Measurements from ENCODE around the gene C19orf53. TPM values are rescaled to one million over a fixed set of nuclear protein-coding genes. Genes with fewer than 3 reads are reported as not detected.
A peak's percentile ranks its signal among the peaks of the same experiment; 100 is the strongest.

C19orf53 gene
- total RNA-seq, 1 donor from 2014 or later = 71.2 TPM

DNA sequence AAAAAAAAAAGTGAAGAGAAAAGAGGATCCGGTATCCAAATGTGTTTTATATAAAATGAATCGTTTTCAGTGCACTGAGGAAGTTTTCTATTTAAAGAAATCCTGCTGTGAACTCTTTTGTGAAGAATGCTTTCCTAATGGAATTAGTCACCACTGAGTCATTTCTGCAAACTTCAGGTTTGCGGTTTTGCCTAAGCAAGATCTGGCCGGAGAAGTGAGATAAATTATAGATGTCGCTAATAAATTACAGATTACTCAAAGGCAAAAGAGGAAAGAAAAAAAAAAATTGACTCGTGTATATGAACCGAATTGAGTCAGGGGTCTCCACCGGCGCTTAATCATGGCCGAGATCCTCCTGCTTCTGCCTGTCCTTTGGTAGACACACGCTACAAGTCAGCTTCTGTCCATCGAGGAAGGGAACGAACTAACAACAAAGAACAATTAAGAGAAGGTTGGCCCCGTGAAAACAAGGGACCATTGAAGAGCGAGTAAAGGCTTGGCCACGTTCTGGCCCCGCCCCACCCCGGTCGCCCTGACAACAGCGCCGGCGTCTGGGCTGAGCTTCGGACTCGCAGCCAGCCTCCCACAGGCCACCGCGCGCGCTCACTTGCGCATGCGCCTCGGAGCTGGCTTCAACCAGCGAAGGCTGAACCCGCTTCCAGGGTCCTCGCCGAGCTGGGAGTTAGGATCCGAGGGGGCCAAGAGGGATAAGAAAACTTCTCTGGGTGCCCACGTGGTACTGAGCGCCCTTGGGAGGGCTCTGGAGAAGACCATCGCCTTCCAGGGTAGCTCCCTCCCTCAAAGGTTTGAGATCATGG, 42.9 kb upstream of the C19orf53 start:
- H3K27me3 Mint-ChIP-seq (ENCODE audit: low read depth) = no peaks in the 10 kb centered on the region
- peak; percentile 98 for DNase-seq (ENCODE audit: low spot score)
- H3K36me3 Mint-ChIP-seq (ENCODE audit: low read depth) = no peaks in the 10 kb centered on the region
- peaks cover 27% of the 10 kb centered on the region for H3K4me1 Mint-ChIP-seq (ENCODE audit: low read depth)
- peak overlapping the region; percentile 100 for H3K27ac Mint-ChIP-seq (ENCODE audit: unreplicated experiment)
- H3K4me3 Mint-ChIP-seq (ENCODE audit: unreplicated experiment) = peak overlapping the region; percentile 85
- TF ChIP-seq, protein P1, sequence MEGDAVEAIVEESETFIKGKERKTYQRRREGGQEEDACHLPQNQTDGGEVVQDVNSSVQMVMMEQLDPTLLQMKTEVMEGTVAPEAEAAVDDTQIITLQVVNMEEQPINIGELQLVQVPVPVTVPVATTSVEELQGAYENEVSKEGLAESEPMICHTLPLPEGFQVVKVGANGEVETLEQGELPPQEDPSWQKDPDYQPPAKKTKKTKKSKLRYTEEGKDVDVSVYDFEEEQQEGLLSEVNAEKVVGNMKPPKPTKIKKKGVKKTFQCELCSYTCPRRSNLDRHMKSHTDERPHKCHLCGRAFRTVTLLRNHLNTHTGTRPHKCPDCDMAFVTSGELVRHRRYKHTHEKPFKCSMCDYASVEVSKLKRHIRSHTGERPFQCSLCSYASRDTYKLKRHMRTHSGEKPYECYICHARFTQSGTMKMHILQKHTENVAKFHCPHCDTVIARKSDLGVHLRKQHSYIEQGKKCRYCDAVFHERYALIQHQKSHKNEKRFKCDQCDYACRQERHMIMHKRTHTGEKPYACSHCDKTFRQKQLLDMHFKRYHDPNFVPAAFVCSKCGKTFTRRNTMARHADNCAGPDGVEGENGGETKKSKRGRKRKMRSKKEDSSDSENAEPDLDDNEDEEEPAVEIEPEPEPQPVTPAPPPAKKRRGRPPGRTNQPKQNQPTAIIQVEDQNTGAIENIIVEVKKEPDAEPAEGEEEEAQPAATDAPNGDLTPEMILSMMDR (IDR thresholded peaks at IDR 0.05) = no peak
- H3K9me3 Mint-ChIP-seq (ENCODE audit: low read depth) = no peaks in the 10 kb centered on the region

DNA sequence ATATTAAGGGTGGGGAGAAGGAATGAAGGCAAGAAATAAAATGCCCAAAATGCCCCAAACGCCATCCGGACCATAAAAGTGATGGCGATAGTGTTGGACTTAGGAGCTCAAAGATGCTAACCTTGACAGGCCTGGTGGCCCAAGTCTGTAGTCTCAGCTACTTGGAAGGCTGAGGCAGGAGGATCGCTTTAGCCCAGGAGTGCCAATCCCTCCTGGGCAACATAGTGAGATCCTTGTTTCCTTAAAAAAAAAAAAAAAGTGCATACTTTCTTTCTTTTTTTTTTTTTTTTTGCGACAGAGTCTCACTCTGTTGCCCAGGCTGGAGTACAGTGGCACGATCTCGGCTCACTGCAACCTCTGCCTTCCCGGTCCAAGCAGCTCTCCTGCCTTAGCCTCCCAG, 41.9 kb upstream of the C19orf53 start:
- peaks cover 27% of the 10 kb centered on the region for H3K4me1 Mint-ChIP-seq (ENCODE audit: low read depth)
- peak overlapping the region; percentile 100 for H3K27ac Mint-ChIP-seq (ENCODE audit: unreplicated experiment)
- H3K4me3 Mint-ChIP-seq (ENCODE audit: unreplicated experiment) = peak overlapping the region; percentile 85
- DNase-seq (ENCODE audit: low spot score) = no peak
- H3K9me3 Mint-ChIP-seq (ENCODE audit: low read depth) = no peaks in the 10 kb centered on the region
- TF ChIP-seq, protein P1 (IDR thresholded peaks at IDR 0.05) = no peak
- H3K36me3 Mint-ChIP-seq (ENCODE audit: low read depth) = no peaks in the 10 kb centered on the region
- no peaks in the 10 kb centered on the region for H3K27me3 Mint-ChIP-seq (ENCODE audit: low read depth)

DNA sequence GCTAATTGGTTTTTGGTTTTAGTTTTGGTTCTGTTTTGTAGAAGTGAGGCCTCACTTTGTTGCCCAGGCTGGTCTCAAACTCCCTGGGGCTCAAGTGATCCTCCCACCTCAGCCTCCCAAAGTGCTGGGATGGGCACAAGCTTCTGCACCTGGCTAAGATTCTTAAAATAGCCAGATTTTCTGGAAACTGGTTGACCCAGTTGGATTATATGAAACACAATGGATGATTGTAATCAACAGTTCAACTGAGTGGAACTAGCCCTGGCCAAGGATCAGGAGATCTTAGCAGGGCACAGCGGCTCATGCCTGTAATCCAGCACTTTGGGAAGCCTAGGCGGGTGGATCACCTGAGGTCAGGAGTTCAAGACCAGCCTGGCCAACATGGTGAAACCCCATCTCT, 39.5 kb upstream of the C19orf53 start:
- TF ChIP-seq, protein P1 (IDR thresholded peaks at IDR 0.05) = no peak
- Mint-ChIP-seq H3K27ac (ENCODE audit: unreplicated experiment) (no peak overlapping the region), H3K4me3 (ENCODE audit: unreplicated experiment) (no peak overlapping the region), H3K4me1 (ENCODE audit: low read depth) (peaks cover 24% of the 10 kb centered on the region), H3K27me3 (ENCODE audit: low read depth) (no peaks in the 10 kb centered on the region), H3K36me3 (ENCODE audit: low read depth) (no peaks in the 10 kb centered on the region), H3K9me3 (ENCODE audit: low read depth) (no peaks in the 10 kb centered on the region)
- no peak for DNase-seq (ENCODE audit: low spot score)

DNA sequence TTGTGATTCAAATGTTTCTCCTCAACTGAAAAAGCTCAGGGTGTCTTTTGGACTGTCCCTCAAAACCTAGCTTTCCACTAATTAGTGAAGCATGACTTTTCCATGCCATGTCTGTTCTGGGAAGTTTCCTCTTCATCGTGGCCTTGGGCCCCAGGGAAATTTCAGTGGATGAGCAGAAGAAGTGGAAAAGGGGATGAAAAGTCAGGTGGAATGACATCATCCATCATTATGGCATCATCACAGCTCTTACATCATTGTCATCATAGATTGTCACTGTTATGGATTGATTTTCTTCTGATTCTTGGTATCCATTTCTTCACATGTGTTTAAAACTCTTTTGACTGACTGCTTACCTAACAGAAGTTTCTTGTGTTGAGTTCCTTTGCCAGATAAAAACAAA, 36.2 kb upstream of the C19orf53 start:
- DNase-seq (ENCODE audit: low spot score) = no peak
- Mint-ChIP-seq H3K4me1 (ENCODE audit: low read depth) (no peaks in the 10 kb centered on the region), H3K4me3 (ENCODE audit: unreplicated experiment) (no peak overlapping the region), H3K27me3 (ENCODE audit: low read depth) (no peaks in the 10 kb centered on the region), H3K36me3 (ENCODE audit: low read depth) (no peaks in the 10 kb centered on the region), H3K9me3 (ENCODE audit: low read depth) (no peaks in the 10 kb centered on the region), H3K27ac (ENCODE audit: unreplicated experiment) (no peak overlapping the region)
- TF ChIP-seq, protein P1 (IDR thresholded peaks at IDR 0.05) = no peak

DNA sequence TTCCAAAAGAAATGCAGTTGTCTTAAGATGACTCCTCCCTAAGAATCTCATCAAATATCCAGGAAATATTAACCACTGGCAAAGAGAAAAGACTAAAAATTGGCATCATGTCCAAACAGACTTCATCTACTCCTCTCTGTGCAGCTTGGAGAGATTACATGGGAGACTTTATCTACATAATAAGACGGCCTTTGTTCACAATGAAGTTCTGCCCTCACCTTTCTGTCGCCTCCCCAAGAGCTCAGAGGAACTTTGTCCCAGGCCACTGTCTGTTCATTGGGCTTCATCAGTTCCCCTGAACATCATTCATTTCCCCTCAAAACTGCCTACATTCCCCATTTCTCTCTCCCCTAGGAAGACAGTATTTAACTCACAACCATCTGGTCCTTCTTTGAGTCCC, 32.4 kb upstream of the C19orf53 start:
- TF ChIP-seq, protein P1 (IDR thresholded peaks at IDR 0.05) = no peak
- peak overlapping the region; percentile 24 for H3K27ac Mint-ChIP-seq (ENCODE audit: unreplicated experiment)
- DNase-seq (ENCODE audit: low spot score) = no peak

More for the DNA sequence above, 32.4 kb upstream of the C19orf53 start:
- Mint-ChIP-seq H3K36me3 (ENCODE audit: low read depth) (no peaks in the 10 kb centered on the region), H3K27me3 (ENCODE audit: low read depth) (no peaks in the 10 kb centered on the region), H3K4me3 (ENCODE audit: unreplicated experiment) (no peak overlapping the region), H3K4me1 (ENCODE audit: low read depth) (no peaks in the 10 kb centered on the region), H3K9me3 (ENCODE audit: low read depth) (peaks cover 2% of the 10 kb centered on the region)

Measured in chondrocyte (in vitro differentiated cells).